OCI-LY7 (cell line): ENCODE data around the gene BRSK2. TPM values are rescaled to one million over a fixed set of nuclear protein-coding genes. Genes with fewer than 3 reads are reported as not detected.

ENCODE experiments used
- BruUV-seq: library from RNA; stranded (reverse); fragments of 400-500 nt; replicated peaks from 2 replicates; lab custom pipeline; 2021; lab: Mats Ljungman, UMichigan
- CTCF ChIA-PET: fragments of 300-600 bp; sonication (Branson Sonifier 250); formaldehyde crosslinking; loops from one replicate; lab custom pipeline; 2022; ENCODE audit warnings: antibody characterized with exemption; ENCODE audit not compliant: unreplicated experiment; lab: Charles Lee
- POLR2A ChIA-PET: fragments of 300-600 bp; sonication (Branson Sonifier 250); formaldehyde crosslinking; loops from one replicate; lab custom pipeline; 2022; ENCODE audit warnings: antibody characterized with exemption; lab: Charles Lee
- DNase-seq: peaks from one replicate; pipeline ENCODE4 v3.0.0-alpha.2; 2015; ENCODE audit warnings: low spot score
- H2AFZ ChIP-seq: fragments of 200-600 bp; sonication (generic), shearing (Covaris generic); 2 replicates; pipeline ENCODE4 v1.6.1; 2014; ENCODE audit warnings: mild to moderate bottlenecking, antibody characterized with exemption, low read length, moderate library complexity
- H3K27ac ChIP-seq: fragments of 200-600 bp; sonication (generic); 2 replicates; pipeline ENCODE4 v1.5.1; 2014; ENCODE audit warnings: mixed run types, low read depth, mild to moderate bottlenecking, moderate library complexity, low read length, inconsistent platforms; ENCODE audit not compliant: poor library complexity, severe bottlenecking
- H3K36me3 ChIP-seq: fragments of 200-600 bp; sonication (generic); 2 replicates; pipeline ENCODE4 v1.6.1; 2014; ENCODE audit warnings: mild to moderate bottlenecking, antibody characterized with exemption, low read length, moderate library complexity, mixed read lengths; ENCODE audit not compliant: insufficient read depth
- H3K4me1 ChIP-seq: fragments of 200-600 bp; sonication (generic); 2 replicates; pipeline ENCODE4 v1.5.1; 2014; ENCODE audit warnings: mild to moderate bottlenecking, low read length; ENCODE audit not compliant: insufficient read depth, poor library complexity, severe bottlenecking
- H3K4me2 ChIP-seq: fragments of 200-600 bp; sonication (generic); 2 replicates; pipeline ENCODE4 v1.6.1; 2014; ENCODE audit warnings: mild to moderate bottlenecking, low read length
- H3K4me3 ChIP-seq: fragments of 200-600 bp; sonication (generic); 2 replicates; pipeline ENCODE4 v1.5.1; 2014; ENCODE audit warnings: mild to moderate bottlenecking, low read depth, low read length; ENCODE audit not compliant: poor library complexity, severe bottlenecking
- H3K79me2 ChIP-seq: fragments of 200-600 bp; sonication (generic); 2 replicates; pipeline ENCODE4 v1.6.1; 2016; ENCODE audit warnings: low read depth, mild to moderate bottlenecking, low read length, moderate library complexity, mixed read lengths; ENCODE audit not compliant: insufficient read depth
- H3K9me2 ChIP-seq: fragments of 200-600 bp; sonication (generic); 2 replicates; pipeline ENCODE4 v1.6.1; 2016; ENCODE audit warnings: mild to moderate bottlenecking, low read length, mixed read lengths; ENCODE audit not compliant: insufficient read depth
- H3K9me3 ChIP-seq: fragments of 200-600 bp; sonication (generic); 2 replicates; pipeline ENCODE4 v1.6.1; 2014; ENCODE audit warnings: mild to moderate bottlenecking, mixed run types, low read length, mixed read lengths
- H4K20me1 ChIP-seq: fragments of 200-600 bp; sonication (generic); 2 replicates; pipeline ENCODE4 v1.6.1; 2014; ENCODE audit warnings: mild to moderate bottlenecking, antibody characterized with exemption, low read length, moderate library complexity, mixed read lengths; ENCODE audit not compliant: insufficient read depth
- EZH2phosphoT487 ChIP-seq: fragments of 200-600 bp; sonication (generic); IDR thresholded peaks from 2 replicates; pipeline ENCODE4 v1.6.1; 2018; ENCODE audit warnings: low read depth, borderline replicate concordance, mild to moderate bottlenecking, mixed run types, antibody characterized with exemption, low read length, moderate library complexity, mixed read lengths
- intact Hi-C: fragments of 100-400 bp; cut with micrococcal nuclease; formaldehyde crosslinking; loops from one replicate; pipeline ENCODE4 v1.10.0; 2022; ENCODE audit not compliant: unreplicated experiment
- total RNA-seq, 2 experiments: library from RNA; depleted of rRNA in 1 of 2; stranded (reverse); fragments of >200 nt in 1 of 2; shearing (Covaris generic) in 1 of 2; gene quantifications; 2 replicates each; pipeline ENCODE4 v1.2.3, GENCODE V29; 2014 to 2022
- TF ChIP-seq, protein P1 (sequence below): fragments of 200-600 bp; sonication (generic); conservative IDR thresholded peaks from 2 replicates; pipeline ENCODE4 v1.5.1; 2014; ENCODE audit warnings: mild to moderate bottlenecking, antibody characterized with exemption, low read length, moderate library complexity, mixed read lengths

Gene BRSK2
- total RNA-seq, 2 experiments from 2014 or later: not detected

DNA sequence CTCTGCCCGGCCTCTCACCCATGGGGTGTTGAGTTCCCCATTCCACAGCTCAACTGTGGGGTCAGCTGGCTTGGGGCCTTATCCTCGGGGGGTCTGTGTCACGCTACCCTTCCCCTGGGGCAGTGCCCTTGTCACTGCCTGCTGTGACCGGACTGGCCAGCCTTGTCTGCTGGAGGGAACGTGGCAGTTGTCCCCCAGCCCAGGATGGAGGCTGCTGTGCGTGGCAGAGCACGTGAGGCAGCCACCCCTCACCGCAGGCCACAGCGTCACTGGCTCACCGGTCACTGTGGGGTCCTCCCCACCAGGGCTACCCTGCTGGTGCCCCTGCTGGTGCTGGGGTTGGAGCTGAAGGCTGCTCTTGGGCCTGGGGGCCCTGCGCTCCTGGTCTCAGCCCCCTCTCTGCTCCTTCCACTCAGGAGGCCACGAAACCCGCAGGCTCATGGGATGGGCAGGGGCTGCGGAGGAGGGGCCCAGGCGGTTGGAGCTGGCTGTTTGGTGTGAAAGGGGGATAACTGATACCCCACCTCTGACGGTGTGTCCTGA is 13.4 kb downstream of the BRSK2 start:
- Histone ChIP-seq H3K9me3 (no peaks in the 10 kb centered on the region), H3K4me3 (no peak overlapping the region), H2AFZ (no peak overlapping the region), H3K9me2 (no peaks in the 10 kb centered on the region), H3K27ac (no peak overlapping the region), H3K4me2 (no peak overlapping the region), H3K4me1 (no peaks in the 10 kb centered on the region), H3K36me3 (no peaks in the 10 kb centered on the region), H3K79me2 (no peaks in the 10 kb centered on the region), H4K20me1 (no peaks in the 10 kb centered on the region)
- no peak for DNase-seq
- BruUV-seq: no TSS peak
- intact Hi-C loops: no loop called here
- POLR2A ChIA-PET: no interaction called here
- no peak for TF ChIP-seq EZH2phosphoT487
- TF ChIP-seq, protein P1, sequence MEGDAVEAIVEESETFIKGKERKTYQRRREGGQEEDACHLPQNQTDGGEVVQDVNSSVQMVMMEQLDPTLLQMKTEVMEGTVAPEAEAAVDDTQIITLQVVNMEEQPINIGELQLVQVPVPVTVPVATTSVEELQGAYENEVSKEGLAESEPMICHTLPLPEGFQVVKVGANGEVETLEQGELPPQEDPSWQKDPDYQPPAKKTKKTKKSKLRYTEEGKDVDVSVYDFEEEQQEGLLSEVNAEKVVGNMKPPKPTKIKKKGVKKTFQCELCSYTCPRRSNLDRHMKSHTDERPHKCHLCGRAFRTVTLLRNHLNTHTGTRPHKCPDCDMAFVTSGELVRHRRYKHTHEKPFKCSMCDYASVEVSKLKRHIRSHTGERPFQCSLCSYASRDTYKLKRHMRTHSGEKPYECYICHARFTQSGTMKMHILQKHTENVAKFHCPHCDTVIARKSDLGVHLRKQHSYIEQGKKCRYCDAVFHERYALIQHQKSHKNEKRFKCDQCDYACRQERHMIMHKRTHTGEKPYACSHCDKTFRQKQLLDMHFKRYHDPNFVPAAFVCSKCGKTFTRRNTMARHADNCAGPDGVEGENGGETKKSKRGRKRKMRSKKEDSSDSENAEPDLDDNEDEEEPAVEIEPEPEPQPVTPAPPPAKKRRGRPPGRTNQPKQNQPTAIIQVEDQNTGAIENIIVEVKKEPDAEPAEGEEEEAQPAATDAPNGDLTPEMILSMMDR: no peak
- CTCF ChIA-PET: interaction anchor here (0.5 kb wide), 1 partner anchor 127 kb away, joined by 3 read pairs; no protein-coding TSS in a partner anchor

DNA sequence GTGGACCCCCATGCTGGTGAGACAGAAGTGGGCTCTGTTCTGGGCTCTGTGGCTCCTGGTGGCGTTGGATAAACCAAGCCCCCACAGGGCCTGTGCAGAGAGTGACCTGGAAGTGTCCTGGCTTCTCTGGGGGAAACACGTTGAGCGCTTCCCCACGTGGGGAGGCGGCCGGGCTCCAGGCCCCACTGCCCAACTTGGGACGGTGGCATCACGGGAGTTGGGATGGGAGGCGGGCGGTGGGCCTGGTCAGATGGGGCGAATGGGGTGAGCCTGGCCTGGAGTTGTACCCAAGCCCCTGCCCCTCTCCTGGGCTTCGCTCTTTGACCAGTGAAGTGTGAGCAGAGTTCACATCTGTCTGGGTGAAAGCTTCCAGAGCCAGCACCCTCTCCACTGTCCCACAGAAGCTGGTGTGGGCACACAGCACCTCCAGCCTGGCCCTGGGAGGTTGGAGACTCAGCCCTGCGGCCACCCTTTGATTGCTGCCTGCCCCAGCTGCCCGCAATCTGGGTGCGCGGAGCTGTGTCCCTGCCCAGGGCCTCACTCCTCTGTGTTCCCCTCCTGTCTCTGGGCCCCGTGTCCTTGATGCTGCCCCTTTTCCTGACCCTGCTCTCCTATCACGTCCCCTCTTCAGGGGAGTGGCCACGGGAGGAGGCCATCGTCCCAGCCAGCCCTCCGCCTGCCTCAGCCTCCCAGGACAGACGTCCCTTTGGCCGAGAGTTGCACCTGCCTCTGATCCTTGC is 14.2 kb downstream of the BRSK2 start:
- H4K20me1 ChIP-seq: no peaks in the 10 kb centered on the region
- H3K36me3 ChIP-seq: no peaks in the 10 kb centered on the region
- no TSS peak for BruUV-seq
- no peak overlapping the region for H3K27ac ChIP-seq
- H3K4me2 ChIP-seq: no peak overlapping the region
- ChIA-PET CTCF (no interaction called here), POLR2A (no interaction called here)
- H3K4me3 ChIP-seq: no peak overlapping the region
- H3K9me3 ChIP-seq: no peaks in the 10 kb centered on the region
- no peak for DNase-seq
- intact Hi-C loops: no loop called here
- H3K4me1 ChIP-seq: no peaks in the 10 kb centered on the region
- no peaks in the 10 kb centered on the region for H3K9me2 ChIP-seq
- TF ChIP-seq EZH2phosphoT487: no peak
- TF ChIP-seq, protein P1: no peak
- H2AFZ ChIP-seq: no peak overlapping the region
- H3K79me2 ChIP-seq: no peaks in the 10 kb centered on the region
